HG02588 (cell line): ENCODE data around the gene RAB28.
A peak's percentile ranks its signal among the peaks of the same experiment; 100 is the strongest.

Experiments used
- ATAC-seq: cut with Tn5 transposase; IDR thresholded peaks from one replicate; pipeline ENCODE4 v1.9.1; 2021; ENCODE audit warnings: mild to moderate bottlenecking, moderate library complexity; ENCODE audit not compliant: unreplicated experiment

Gene RAB28

DNA sequence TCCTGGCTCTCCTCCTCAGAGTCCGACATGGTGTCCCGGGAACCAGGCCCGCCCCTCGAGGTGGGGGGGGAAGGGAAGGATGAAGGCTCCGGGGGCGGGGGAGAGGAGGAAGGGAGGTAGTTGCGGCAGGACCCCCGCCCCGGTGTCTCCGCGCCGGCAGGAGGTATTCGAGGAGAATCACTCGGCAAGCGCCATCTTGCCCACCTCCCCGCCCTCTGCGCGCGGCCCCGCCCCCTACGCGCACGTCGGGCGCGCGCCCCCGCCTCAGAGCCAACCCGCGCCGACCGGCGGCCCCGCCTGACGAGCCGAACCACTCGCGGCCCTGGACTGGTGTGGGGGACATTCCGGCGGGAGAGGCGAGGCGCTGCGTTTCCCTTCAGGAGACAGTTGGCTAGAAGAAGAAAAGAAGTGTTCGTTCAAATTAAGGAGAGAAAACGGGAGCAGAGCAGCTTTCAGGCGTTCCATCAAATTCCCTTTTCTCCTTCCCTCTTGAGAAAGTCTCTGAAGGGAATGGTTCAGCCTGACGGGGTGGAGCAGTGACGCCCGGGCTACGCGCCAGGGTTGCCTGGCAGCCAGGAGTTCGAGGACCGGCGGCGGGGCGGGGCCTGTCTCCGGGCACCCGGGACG is at the start of gene RAB28:
TSS of gene RAB28 (minus strand) at position 219 of the 627 bp plus-strand sequence.
- ATAC-seq: peak; percentile 98

DNA sequence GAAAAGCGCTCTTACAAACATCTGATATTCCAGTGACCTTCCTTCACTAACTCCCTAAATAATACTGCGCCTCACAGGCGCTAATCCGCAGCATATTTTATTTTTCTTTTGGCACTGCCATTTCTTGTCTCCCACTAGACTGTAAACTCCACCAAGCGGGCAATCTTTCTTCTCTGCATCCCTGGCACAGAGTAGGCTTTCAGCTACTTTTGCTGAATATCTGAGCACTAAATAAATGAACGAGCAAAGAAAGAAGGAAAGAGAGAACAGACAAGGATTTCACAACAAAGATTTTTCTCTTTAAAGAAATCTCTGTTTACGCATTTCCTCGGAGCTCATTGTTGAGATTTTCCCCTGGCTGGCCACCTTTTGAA is 47.5 kb upstream of the RAB28 start:
- ATAC-seq: no peak

GRCh38 chr4:13530823-13531624 is 46.9 kb upstream of the RAB28 start:
- ATAC-seq: no peak

DNA sequence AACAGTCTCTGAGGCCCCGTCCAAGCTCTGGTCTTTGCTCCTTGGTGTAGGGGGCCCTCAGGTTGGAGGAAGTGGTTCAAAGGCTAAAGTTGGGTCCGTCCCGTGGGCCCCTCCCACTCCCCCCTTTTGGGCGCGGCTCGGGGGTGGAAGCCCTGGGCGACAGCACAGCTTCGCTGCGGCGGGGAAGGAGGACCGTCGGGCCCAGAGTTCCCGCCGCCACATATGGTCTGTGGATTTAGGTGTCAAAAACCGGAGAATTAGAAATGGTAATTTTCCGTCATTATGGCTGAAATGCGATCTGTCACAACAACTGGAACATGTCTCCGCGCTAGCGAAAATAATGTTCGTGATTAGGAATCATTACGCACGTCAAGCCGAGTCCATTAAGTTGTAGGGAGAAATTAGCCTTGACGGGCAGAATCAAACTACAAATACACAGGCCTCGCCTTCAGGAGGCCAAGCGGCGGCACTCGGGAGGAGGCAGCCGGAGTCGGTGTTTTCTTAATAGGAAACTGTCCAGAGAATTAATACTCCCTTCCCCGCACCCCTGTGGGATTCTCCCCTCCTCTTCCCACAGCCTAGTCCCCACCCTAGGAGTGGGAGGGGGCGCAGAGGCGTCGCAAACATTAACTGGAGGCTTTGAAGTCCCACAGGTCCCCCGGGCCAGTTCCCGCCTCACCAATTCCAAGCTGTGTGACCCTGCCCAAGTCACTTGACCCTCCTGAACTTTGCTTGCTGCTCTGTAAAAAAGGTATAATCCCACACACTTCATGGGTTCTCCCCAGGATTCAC is 45.2 kb upstream of the RAB28 start:
- ATAC-seq: no peak

DNA sequence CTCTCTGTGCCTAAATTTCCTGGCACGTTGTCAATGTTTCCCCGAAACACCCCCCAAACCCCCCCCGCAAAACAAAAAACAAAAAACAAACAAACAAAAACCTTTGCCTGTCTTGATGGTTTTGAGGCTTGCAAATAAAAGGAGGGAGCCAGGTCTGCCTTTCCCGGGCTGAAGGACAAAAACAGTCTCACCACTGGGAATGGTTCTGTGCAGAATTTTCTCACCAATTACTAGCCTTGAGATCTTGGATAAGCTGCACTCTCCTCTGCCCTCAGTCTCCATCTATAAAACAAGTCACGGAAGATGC is 44.6 kb upstream of the RAB28 start:
- no peak for ATAC-seq

DNA sequence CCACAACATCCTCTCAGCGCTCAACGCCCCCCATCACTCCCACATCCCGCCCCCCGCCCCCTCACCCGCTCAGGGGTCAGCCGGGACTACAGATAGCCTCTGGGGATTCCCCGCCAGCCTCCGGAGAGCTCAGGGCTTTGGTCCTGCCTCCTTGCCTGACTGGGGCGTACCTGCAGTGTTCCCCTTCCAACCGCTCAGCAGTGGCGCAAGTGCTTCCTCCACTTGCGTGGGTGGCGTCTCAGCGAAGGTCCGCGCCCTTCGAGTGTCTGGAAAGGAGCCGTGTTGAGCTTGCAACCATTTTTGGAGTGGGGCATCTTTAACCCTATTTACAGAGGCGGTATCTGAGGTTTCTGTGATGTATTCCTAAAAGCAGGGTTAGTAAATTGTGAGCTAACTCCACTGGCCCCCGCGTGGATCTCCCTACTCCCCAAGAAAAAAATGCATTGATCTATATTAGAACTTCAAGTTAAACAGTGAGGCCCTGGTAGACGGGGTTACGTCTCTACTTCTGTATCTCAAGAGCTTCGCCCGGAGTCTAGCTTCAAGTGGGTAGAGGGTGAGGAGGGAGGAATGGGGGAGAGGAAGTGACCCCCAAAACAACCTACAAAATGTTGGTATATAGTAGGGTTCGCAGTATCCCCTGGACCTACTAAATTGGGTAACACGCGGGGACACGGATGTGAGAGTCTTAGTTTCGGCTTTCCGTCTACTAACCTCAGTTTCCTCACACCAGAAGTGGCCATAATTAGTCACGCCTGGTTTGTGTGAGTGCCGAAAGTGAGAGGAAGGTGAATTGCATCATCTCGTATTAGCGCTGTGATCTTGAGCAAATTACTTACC is 44.1 kb upstream of the RAB28 start:
- ATAC-seq: peak; percentile 74

DNA sequence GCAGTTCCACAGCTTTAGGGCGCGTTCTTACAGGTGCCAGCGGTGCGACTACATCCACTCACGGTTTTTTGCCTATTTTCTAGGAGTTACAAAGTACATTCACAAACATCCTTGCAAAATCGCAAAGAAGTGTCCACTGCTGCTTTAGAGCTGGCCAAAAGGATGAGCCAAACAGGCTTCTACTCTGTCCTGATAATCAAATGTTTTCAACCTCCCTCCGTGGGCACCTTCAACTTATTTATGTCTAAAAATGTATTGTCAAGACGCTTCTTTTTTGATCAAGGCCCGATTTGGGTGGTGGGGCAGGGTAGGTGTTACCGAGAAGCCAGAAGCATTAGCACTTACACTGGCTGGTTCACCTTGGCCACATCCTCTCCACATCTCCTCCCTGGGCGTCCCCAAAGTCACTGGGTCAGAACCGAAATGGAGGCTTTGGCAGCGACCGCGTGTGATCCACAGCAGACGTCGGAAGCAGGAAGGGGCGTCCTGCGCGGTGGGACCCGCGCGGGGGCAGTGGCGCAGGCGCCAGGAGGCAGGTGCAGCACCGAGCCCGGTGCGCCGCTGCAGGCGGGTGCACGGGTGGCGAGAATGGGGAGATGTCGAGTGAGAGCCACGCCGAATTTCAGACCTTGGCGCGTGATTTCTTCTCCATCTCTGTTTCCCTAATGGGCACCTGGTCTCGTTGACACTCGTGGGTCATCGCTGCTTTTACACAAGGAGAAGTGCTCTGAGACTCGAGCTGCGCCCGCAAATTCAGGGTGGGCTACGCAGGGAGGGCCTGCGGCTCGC is 43.2 kb upstream of the RAB28 start:
- ATAC-seq: peak; percentile 24

GRCh38 chr4:13526658-13527057 is 42.5 kb upstream of the RAB28 start:
- ATAC-seq: no peak

DNA sequence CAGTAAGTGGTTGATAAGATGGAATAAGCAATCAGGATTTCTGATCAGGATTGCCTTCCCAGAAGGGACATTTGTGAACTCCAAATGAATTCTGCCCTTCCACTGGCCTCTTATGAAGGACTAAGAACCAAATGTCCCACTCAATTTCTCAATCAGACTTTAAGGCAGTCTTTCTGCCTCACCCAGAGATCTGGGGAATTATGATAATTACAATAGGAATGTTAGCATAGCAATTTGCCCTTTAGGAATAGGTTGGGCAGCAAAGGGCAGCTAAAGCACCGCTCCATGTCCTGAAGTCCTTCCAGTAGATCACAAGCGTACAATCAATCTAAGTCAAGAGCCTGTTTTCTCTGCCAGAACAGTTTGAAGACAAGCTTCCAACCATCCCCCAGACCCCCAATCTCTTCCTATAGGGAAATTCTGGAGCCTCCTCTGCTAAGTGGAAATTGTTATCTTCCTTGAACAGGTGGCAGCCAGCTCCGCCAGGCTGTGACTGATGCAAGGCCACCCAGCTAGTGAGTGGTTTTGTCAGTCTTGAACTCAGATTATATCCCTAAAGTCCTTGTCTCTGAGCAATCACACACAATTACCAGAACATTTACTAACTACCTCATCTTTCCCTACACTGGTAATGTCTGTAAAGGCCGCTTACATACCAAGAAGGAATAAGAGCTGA is 41.6 kb upstream of the RAB28 start:
- ATAC-seq: no peak

DNA sequence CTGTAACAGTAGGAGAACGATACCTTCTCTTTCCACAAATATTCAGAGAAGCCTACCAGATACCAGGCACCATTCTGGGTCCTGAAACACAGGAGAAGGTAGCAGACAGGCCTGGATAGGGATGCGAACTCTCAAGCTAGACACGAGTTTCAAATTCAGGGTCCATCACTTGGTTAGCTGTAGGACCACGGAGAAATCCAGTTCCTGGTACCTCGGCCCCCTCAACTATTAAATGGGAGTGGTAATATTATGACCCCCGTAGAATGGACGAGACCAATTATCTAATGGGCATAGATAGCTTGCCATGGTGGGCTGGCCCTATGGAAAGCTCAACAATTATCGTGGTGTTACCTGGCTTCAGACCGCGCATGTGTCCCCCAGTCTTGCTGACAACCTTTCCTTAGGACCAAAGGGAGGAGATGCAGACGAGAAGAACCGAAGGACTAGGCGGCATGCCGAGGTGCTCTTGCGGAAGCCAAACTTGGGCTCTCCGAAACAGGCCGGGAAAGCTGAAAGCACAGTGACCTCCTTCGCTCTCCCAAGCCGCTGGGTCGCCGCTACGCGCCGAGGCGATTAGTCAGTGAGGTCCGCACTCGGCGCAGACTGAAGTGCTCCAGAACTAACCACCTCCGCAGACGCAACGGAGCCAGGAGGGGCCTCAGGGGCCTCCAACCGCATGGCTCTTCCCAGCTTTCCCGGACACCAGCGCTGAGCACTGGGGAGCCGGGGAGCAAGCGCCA is 40.5 kb upstream of the RAB28 start:
- no peak for ATAC-seq

- ATAC-seq: no peak
These were observed 39.7 kb upstream of the RAB28 start for GRCh38 chr4:13523591-13524503.

DNA sequence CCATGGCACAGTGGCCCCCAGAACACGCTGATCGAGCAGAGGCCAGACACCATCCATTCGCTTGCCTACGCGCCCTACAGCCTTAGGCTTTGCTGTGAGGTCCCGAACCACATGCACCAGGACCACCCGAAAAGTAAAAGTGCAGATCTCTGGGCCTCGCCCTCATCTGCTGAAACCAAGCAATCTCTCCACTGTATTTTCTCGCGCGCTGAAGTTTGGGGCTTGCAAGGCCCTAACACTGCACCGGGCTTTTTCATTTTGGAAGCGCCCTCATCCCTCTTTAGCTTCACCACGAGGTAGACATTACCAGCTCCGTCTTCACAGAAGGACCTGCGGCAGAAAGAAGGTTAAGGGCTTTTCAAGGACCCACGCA is 39.0 kb upstream of the RAB28 start:
- ATAC-seq: no peak

- ATAC-seq: no peak
These were observed 38.4 kb upstream of the RAB28 start for GRCh38 chr4:13522282-13523104.

DNA sequence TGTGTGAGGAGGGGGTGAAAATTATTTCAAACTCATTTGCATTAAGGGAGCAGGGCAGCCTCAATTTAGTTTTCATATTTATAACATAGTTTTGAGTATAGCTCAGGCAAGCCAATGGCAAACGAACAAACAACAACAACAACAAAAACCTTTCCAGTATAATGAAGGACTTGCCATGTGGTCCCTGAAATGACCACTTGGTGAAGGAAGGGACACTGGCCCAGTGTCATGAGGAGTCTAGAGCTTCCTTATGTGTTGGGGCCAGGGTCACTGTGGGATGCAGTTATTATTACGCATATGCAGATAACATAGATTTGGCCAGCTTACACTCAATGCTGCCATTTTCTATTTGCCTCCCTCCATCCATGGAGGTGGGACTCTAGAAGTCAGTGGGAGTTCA is 36.9 kb upstream of the RAB28 start:
- no peak for ATAC-seq

DNA sequence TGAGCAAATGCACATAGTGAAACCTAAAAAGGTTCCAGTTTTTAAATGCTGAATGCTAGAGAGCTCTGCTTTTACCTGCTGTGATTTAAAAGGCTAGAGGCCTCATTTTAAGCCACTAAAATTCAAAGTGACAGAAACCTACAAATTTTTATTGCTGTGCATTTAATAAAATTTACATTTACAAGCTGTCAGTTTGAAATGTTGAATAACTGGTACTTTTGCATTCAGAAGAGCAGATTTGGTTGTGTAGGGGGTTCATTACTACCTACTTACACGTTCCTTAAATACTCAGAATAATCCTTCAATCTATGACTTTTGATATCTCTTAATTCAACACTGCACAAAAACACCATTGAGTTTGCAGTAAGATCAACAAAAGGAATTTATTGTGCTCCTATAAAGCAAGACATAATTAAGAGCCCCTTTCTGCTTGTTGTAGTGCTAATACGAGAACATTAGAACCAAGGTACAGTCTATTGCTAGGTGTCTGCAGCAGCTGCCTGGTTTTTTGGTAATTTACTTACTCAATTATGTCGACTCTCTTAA is 32.2 kb upstream of the RAB28 start:
- no peak for ATAC-seq

DNA sequence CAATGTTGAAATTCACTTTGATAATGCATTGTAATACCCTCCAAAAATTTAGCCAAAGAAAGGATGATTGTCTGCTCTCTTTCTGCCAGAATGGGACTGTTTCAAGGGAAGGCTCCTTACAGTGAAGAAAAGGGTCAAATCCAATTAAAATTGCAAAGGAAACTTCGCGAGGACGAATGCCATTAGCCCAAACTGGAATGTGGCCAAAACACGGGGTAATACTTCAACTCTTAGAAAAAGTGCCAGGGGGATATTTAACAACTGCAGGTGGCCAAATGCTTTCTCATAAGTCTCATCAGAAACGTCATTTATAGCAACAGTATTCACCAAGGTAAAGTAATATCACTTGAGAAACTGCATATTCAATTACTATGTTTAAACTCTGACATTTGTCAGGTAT is 31.1 kb upstream of the RAB28 start:
- ATAC-seq: no peak

- ATAC-seq: no peak
These were observed 30.6 kb upstream of the RAB28 start for GRCh38 chr4:13514722-13515121.
